HEK293 (cell line): ENCODE data around the gene CENPT.

Source experiments
- CTCF ChIA-PET: fragments of 350-600 bp; formaldehyde crosslinking; extraction: SDS; loops from one replicate; lab custom pipeline; 2021; ENCODE audit warnings: antibody characterized with exemption; lab: Yijun Ruan, JAX
- POLR2A ChIA-PET: fragments of 300-600 bp; formaldehyde crosslinking; extraction: SDS; loops from one replicate; lab custom pipeline; 2020; ENCODE audit warnings: antibody characterized with exemption, inconsistent platforms; lab: Yijun Ruan, JAX
- H3K27ac ChIP-seq: fragments of 200-500 bp; sonication (Bioruptor generic); 2 replicates; pipeline ENCODE4 v1.5.1; 2014; ENCODE audit warnings: low read depth, low read length, control low read depth, inconsistent platforms; ENCODE audit errors: extremely low read depth
- H3K36me3 ChIP-seq, 2 experiments: fragments of 200-500 bp in 1 of 2; sonication (Bioruptor generic) in 1 of 2; 1 replicate in 1 of 2; 2 replicates in 1 of 2; pipeline ENCODE4 v1.5.1; 2014 to 2017; ENCODE audit warnings: inconsistent platforms in 2 of 2, low read length in 2 of 2; ENCODE audit not compliant: control insufficient read depth in 2 of 2, insufficient read depth in 1 of 2
- H3K4me1 ChIP-seq: fragments of 200-500 bp; sonication (Bioruptor generic); 2 replicates; pipeline ENCODE4 v1.5.1; 2014; ENCODE audit warnings: mild to moderate bottlenecking, low read length, inconsistent platforms; ENCODE audit not compliant: control insufficient read depth, insufficient read depth
- H3K4me3 ChIP-seq: 2 replicates; pipeline ENCODE4 v1.5.1; 2011; ENCODE audit warnings: low read depth, mild to moderate bottlenecking, control low read depth, low read length, moderate library complexity
- H3K9me3 ChIP-seq: fragments of 200-500 bp; sonication (Bioruptor generic); 2 replicates; pipeline ENCODE4 v1.5.1; 2014; ENCODE audit warnings: low read depth, low read length, inconsistent platforms; ENCODE audit not compliant: control insufficient read depth, insufficient read depth
- FEZF1 ChIP-seq: fragments of 450-650 bp; formaldehyde crosslinking; IDR thresholded peaks from 2 replicates; pipeline ENCODE4 v1.5.1; 2016; ENCODE audit warnings: missing biosample characterization, missing genetic modification characterization
- IKZF3 ChIP-seq: fragments of 450-650 bp; IDR thresholded peaks from 2 replicates; pipeline ENCODE4 v1.5.0; 2018; ENCODE audit warnings: missing biosample characterization, mild to moderate bottlenecking, missing genetic modification characterization, moderate library complexity
- KLF1 ChIP-seq: fragments of 450-650 bp; formaldehyde crosslinking; IDR thresholded peaks from 2 replicates; pipeline ENCODE4 v1.5.1; 2016; ENCODE audit warnings: missing biosample characterization, missing genetic modification characterization
- KLF7 ChIP-seq: fragments of 450-650 bp; formaldehyde crosslinking; IDR thresholded peaks from 2 replicates; pipeline ENCODE4 v1.5.1; 2016; ENCODE audit warnings: missing biosample characterization, missing genetic modification characterization, borderline replicate concordance
- OSR2 ChIP-seq: fragments of 450-650 bp; formaldehyde crosslinking; IDR thresholded peaks from 2 replicates; pipeline ENCODE4 v1.5.1; 2016; ENCODE audit warnings: missing biosample characterization, missing genetic modification characterization
- OVOL3 ChIP-seq: fragments of 450-650 bp; formaldehyde crosslinking; IDR thresholded peaks from 2 replicates; pipeline ENCODE4 v1.5.1; 2016; ENCODE audit warnings: missing biosample characterization, missing genetic modification characterization
- TCF7L2 ChIP-seq: IDR thresholded peaks from 2 replicates; pipeline ENCODE4 v1.6.1; 2011; ENCODE audit warnings: low read depth, mild to moderate bottlenecking, inconsistent platforms, low read length, moderate library complexity, borderline replicate concordance
- WT1 ChIP-seq: fragments of 450-650 bp; formaldehyde crosslinking; IDR thresholded peaks from 2 replicates; pipeline ENCODE4 v1.5.1; 2016; ENCODE audit warnings: missing biosample characterization, missing genetic modification characterization
- ZIC2 ChIP-seq: fragments of 450-650 bp; formaldehyde crosslinking; IDR thresholded peaks from 2 replicates; pipeline ENCODE4 v1.5.1; 2016; ENCODE audit warnings: missing biosample characterization, missing genetic modification characterization
- ZNF423 ChIP-seq: fragments of 450-650 bp; formaldehyde crosslinking; IDR thresholded peaks from 2 replicates; pipeline ENCODE4 v1.5.1; 2016; ENCODE audit warnings: missing biosample characterization, missing genetic modification characterization
- ZNF560 ChIP-seq: fragments of 450-650 bp; formaldehyde crosslinking; IDR thresholded peaks from 2 replicates; pipeline ENCODE4 v1.5.1; 2017; ENCODE audit warnings: missing biosample characterization, missing genetic modification characterization, borderline replicate concordance
- ZNF561 ChIP-seq: fragments of 450-650 bp; IDR thresholded peaks from 2 replicates; pipeline ENCODE4 v1.5.1; 2018; ENCODE audit warnings: missing biosample characterization, missing genetic modification characterization, borderline replicate concordance
- ZNF596 ChIP-seq: fragments of 450-650 bp; IDR thresholded peaks from 2 replicates; pipeline ENCODE4 v1.5.0; 2018; ENCODE audit warnings: missing biosample characterization, mild to moderate bottlenecking, missing genetic modification characterization, moderate library complexity
- ZNF624 ChIP-seq: fragments of 450-650 bp; formaldehyde crosslinking; IDR thresholded peaks from 2 replicates; pipeline ENCODE4 v1.5.1; 2017; ENCODE audit warnings: missing biosample characterization, missing genetic modification characterization
- ZNF658 ChIP-seq: fragments of 450-650 bp; formaldehyde crosslinking; IDR thresholded peaks from 2 replicates; pipeline ENCODE4; 2016; ENCODE audit warnings: missing biosample characterization, missing genetic modification characterization
- ZNF785 ChIP-seq: fragments of 450-650 bp; formaldehyde crosslinking; IDR thresholded peaks from 2 replicates; pipeline ENCODE4 v1.5.1; 2016; ENCODE audit warnings: missing biosample characterization, missing genetic modification characterization
- ZNF837 ChIP-seq: fragments of 450-650 bp; formaldehyde crosslinking; IDR thresholded peaks from 2 replicates; pipeline ENCODE4 v1.5.1; 2016; ENCODE audit warnings: missing biosample characterization, missing genetic modification characterization
- ZNF843 ChIP-seq: fragments of 450-650 bp; formaldehyde crosslinking; IDR thresholded peaks from 2 replicates; pipeline ENCODE4 v1.5.1; 2016; ENCODE audit warnings: missing biosample characterization, missing genetic modification characterization
- TF ChIP-seq, protein P1 (sequence below): fragments of 450-650 bp; formaldehyde crosslinking; IDR thresholded peaks from 2 replicates; pipeline ENCODE4 v1.5.1; 2017; ENCODE audit warnings: missing biosample characterization, missing genetic modification characterization
- TF ChIP-seq, protein P2 (sequence below): fragments of 450-650 bp; formaldehyde crosslinking; IDR thresholded peaks from 2 replicates; pipeline ENCODE4 v1.5.1; 2017; ENCODE audit warnings: missing biosample characterization, mild to moderate bottlenecking, missing genetic modification characterization, moderate library complexity
- TF ChIP-seq, protein P3 (sequence below): fragments of 450-650 bp; formaldehyde crosslinking; IDR thresholded peaks from 2 replicates; pipeline ENCODE4 v1.5.1; 2016; ENCODE audit warnings: missing biosample characterization, missing genetic modification characterization, borderline replicate concordance
- TF ChIP-seq, protein P4 (sequence below): fragments of 450-650 bp; formaldehyde crosslinking; IDR thresholded peaks from 2 replicates; pipeline ENCODE4 v1.5.1; 2017; ENCODE audit warnings: missing biosample characterization, missing genetic modification characterization
- TF ChIP-seq, protein P5 (sequence below): fragments of 450-650 bp; formaldehyde crosslinking; IDR thresholded peaks from 2 replicates; pipeline ENCODE4 v1.5.1; 2016; ENCODE audit warnings: missing biosample characterization, missing genetic modification characterization
- TF ChIP-seq, protein P6 (sequence below): fragments of 450-650 bp; formaldehyde crosslinking; conservative IDR thresholded peaks from 2 replicates; pipeline ENCODE4 v1.5.1; 2016; ENCODE audit warnings: low read depth, missing biosample characterization, missing genetic modification characterization

CENPT gene

DNA sequence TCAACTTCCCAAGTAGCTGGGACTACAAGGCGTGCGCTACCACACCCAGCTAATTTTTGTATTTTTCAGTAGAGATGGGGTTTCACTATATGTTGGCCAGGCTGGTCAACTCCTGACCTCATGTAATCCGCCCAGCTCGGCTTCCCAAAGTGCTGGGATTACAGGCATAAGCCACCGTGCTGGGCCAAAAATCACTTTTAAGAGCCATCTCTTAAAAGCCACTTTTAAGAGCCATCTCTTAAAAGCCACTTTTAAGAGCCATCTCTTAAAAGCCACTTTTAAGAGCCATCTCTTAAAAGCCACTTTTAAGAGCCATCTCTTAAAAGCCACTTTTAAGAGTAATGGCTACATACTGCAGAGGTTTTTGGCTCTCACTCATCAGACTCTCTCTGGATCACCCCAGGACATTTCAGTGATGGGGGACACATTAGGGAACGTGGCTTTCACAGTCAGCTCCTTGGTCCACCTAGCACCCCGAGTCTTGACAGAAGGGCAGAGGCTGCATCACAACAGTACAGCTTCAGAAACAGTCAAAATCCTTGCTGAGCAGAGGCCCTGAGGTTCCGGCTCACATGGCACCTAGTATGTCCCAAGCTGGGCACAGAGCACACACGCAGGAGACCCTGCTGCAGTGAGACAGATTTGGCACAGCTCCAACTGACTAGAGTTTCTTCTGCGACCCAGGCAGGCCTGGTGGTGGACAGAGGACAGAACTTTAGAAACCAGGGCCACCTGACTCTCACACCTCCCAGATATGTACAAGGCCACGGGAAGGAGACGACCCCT lies 64.7 kb downstream of the CENPT start:
- ChIA-PET CTCF (interaction anchor here (0.6 to 1.1 kb wide), 3 partner anchors 24 to 90 kb away, joined by 3 to 5 read pairs (median 4); partner anchors contain the start of gene RANBP10), POLR2A (interaction anchor here (1.6 kb wide), 1 partner anchor 24 kb away, joined by 5 read pairs; the partner anchor contains the start of genes RANBP10 and TSNAXIP1)
- no peaks in the 10 kb centered on the region for H3K9me3 ChIP-seq
- H3K36me3 ChIP-seq, result peaks cover 0 to 4% of the 10 kb centered on the region in 2 experiments; a peak in 2 of 3 replicates
- no peak overlapping the region for H3K4me3 ChIP-seq
- peak overlapping the region; percentile 45; the same call in 1 of the 2 replicates for H3K27ac ChIP-seq
- H3K4me1 ChIP-seq, result peaks cover 5% of the 10 kb centered on the region
- TF ChIP-seq WT1 (tag by site-specific recombination) (peak; percentile 83), OSR2 (tag by site-specific recombination) (peak; percentile 94), IKZF3 (tag by site-specific recombination) (peak; percentile 86), ZNF785 (no peak), KLF7 (tag by site-specific recombination) (peak; percentile 28; the same call in 1 of the 2 replicates), ZNF658 (tag by site-specific recombination) (no peak), FEZF1 (peak; percentile 94), ZNF843 (tag by site-specific recombination) (peak; percentile 92), ZIC2 (tag by site-specific recombination) (0 out of 2 replicates have a peak, but pooled peaks have one; percentile 13), ZNF596 (tag by site-specific recombination) (peak; percentile 64), ZNF837 (tag by site-specific recombination) (no peak), ZNF624 (tag by site-specific recombination) (no peak), KLF1 (tag by site-specific recombination) (peak; percentile 90), ZNF560 (tag by site-specific recombination) (no peak), TCF7L2 (peak; percentile 89; the same call in 1 of the 2 replicates), OVOL3 (tag by site-specific recombination) (peak; percentile 84), ZNF423 (tag by site-specific recombination) (0 out of 2 replicates have a peak, but pooled peaks have one; percentile 27), ZNF561 (tag by site-specific recombination) (peak; percentile 26; the same call in 1 of the 2 replicates)
- TF ChIP-seq, protein P1, sequence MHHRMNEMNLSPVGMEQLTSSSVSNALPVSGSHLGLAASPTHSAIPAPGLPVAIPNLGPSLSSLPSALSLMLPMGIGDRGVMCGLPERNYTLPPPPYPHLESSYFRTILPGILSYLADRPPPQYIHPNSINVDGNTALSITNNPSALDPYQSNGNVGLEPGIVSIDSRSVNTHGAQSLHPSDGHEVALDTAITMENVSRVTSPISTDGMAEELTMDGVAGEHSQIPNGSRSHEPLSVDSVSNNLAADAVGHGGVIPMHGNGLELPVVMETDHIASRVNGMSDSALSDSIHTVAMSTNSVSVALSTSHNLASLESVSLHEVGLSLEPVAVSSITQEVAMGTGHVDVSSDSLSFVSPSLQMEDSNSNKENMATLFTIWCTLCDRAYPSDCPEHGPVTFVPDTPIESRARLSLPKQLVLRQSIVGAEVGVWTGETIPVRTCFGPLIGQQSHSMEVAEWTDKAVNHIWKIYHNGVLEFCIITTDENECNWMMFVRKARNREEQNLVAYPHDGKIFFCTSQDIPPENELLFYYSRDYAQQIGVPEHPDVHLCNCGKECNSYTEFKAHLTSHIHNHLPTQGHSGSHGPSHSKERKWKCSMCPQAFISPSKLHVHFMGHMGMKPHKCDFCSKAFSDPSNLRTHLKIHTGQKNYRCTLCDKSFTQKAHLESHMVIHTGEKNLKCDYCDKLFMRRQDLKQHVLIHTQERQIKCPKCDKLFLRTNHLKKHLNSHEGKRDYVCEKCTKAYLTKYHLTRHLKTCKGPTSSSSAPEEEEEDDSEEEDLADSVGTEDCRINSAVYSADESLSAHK (tag by site-specific recombination), result peak; percentile 93
- TF ChIP-seq, protein P2, sequence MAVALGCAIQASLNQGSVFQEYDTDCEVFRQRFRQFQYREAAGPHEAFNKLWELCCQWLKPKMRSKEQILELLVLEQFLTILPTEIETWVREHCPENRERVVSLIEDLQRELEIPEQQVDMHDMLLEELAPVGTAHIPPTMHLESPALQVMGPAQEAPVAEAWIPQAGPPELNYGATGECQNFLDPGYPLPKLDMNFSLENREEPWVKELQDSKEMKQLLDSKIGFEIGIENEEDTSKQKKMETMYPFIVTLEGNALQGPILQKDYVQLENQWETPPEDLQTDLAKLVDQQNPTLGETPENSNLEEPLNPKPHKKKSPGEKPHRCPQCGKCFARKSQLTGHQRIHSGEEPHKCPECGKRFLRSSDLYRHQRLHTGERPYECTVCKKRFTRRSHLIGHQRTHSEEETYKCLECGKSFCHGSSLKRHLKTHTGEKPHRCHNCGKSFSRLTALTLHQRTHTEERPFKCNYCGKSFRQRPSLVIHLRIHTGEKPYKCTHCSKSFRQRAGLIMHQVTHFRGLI (tag by site-specific recombination), result no peak
- TF ChIP-seq, protein P3, sequence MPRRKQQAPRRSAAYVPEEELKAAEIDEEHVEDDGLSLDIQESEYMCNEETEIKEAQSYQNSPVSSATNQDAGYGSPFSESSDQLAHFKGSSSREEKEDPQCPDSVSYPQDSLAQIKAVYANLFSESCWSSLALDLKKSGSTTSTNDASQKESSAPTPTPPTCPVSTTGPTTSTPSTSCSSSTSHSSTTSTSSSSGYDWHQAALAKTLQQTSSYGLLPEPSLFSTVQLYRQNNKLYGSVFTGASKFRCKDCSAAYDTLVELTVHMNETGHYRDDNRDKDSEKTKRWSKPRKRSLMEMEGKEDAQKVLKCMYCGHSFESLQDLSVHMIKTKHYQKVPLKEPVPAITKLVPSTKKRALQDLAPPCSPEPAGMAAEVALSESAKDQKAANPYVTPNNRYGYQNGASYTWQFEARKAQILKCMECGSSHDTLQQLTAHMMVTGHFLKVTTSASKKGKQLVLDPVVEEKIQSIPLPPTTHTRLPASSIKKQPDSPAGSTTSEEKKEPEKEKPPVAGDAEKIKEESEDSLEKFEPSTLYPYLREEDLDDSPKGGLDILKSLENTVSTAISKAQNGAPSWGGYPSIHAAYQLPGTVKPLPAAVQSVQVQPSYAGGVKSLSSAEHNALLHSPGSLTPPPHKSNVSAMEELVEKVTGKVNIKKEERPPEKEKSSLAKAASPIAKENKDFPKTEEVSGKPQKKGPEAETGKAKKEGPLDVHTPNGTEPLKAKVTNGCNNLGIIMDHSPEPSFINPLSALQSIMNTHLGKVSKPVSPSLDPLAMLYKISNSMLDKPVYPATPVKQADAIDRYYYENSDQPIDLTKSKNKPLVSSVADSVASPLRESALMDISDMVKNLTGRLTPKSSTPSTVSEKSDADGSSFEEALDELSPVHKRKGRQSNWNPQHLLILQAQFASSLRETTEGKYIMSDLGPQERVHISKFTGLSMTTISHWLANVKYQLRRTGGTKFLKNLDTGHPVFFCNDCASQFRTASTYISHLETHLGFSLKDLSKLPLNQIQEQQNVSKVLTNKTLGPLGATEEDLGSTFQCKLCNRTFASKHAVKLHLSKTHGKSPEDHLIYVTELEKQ (tag by site-specific recombination), result peak; percentile 81; the same call in 1 of the 2 replicates
- TF ChIP-seq, protein P4, sequence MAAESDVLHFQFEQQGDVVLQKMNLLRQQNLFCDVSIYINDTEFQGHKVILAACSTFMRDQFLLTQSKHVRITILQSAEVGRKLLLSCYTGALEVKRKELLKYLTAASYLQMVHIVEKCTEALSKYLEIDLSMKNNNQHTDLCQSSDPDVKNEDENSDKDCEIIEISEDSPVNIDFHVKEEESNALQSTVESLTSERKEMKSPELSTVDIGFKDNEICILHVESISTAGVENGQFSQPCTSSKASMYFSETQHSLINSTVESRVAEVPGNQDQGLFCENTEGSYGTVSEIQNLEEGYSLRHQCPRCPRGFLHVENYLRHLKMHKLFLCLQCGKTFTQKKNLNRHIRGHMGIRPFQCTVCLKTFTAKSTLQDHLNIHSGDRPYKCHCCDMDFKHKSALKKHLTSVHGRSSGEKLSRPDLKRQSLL (tag by site-specific recombination), result peak; percentile 26; the same call in 1 of the 2 replicates
- TF ChIP-seq, protein P5, sequence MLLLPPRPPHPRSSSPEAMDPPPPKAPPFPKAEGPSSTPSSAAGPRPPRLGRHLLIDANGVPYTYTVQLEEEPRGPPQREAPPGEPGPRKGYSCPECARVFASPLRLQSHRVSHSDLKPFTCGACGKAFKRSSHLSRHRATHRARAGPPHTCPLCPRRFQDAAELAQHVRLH, result peak; percentile 69; the same call in 1 of the 2 replicates
- TF ChIP-seq, protein P6, sequence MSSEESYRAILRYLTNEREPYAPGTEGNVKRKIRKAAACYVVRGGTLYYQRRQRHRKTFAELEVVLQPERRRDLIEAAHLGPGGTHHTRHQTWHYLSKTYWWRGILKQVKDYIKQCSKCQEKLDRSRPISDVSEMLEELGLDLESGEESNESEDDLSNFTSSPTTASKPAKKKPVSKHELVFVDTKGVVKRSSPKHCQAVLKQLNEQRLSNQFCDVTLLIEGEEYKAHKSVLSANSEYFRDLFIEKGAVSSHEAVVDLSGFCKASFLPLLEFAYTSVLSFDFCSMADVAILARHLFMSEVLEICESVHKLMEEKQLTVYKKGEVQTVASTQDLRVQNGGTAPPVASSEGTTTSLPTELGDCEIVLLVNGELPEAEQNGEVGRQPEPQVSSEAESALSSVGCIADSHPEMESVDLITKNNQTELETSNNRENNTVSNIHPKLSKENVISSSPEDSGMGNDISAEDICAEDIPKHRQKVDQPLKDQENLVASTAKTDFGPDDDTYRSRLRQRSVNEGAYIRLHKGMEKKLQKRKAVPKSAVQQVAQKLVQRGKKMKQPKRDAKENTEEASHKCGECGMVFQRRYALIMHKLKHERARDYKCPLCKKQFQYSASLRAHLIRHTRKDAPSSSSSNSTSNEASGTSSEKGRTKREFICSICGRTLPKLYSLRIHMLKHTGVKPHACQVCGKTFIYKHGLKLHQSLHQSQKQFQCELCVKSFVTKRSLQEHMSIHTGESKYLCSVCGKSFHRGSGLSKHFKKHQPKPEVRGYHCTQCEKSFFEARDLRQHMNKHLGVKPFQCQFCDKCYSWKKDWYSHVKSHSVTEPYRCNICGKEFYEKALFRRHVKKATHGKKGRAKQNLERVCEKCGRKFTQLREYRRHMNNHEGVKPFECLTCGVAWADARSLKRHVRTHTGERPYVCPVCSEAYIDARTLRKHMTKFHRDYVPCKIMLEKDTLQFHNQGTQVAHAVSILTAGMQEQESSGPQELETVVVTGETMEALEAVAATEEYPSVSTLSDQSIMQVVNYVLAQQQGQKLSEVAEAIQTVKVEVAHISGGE (tag by site-specific recombination), result 0 out of 2 replicates have a peak, but pooled peaks have one; percentile 9
